Loucy (cell line): Measurements from ENCODE around the gene TTYH3.

Source experiments
- CTCF ChIP-seq: fragments of 200-600 bp; sonication (generic); conservative IDR thresholded peaks from 2 replicates; pipeline ENCODE4 v1.5.1; 2014; ENCODE audit warnings: mild to moderate bottlenecking, antibody characterized with exemption, low read length
- EZH2phosphoT487 ChIP-seq: fragments of 200-600 bp; IDR thresholded peaks from 2 replicates; pipeline ENCODE4 v1.6.1; 2018; ENCODE audit warnings: antibody characterized with exemption, mild to moderate bottlenecking, moderate library complexity, borderline replicate concordance

- TF ChIP-seq CTCF (no peak), EZH2phosphoT487 (no peak)
Observed at GRCh38 chr7:2646680-2647571, 15.1 kb downstream of the TTYH3 start.
